SK-N-MC (cell line): Measurements from ENCODE around the gene TAS2R40.

Experiments used
- EZH2 ChIP-seq: fragments of 200-600 bp; sonication (generic); IDR thresholded peaks from one replicate; pipeline ENCODE4 v1.6.1; 2017; ENCODE audit warnings: antibody characterized with exemption
- FOXP2 ChIP-seq: optimal IDR thresholded peaks from 2 replicates; pipeline ENCODE3; 2011; ENCODE audit warnings: mild to moderate bottlenecking, moderate library complexity; ENCODE audit not compliant: insufficient read depth; ENCODE audit errors: extremely low read length, control extremely low read depth
- POLR2AphosphoS5 ChIP-seq: IDR thresholded peaks from 2 replicates; pipeline ENCODE4 v1.6.1; 2012; ENCODE audit warnings: mild to moderate bottlenecking, low read depth, low read length, borderline replicate concordance

DNA sequence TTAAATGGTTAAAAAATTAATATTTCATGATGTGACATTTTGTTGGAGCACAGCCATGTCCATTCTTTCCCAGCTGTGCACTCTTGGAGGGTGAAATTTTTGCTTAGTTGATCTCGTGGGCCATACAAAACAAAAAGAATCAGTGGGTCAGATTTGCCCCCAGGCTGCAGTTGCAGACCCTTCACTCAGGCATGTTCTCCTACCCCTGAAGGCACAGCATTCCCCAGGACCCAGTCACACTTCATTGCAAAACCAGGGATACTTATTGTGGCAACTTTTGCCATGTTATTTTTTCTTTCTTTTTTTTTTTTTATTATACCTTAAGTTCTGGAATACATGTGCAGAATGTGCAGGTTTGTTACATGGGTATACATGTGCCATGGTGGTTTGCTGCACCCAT lies 6.0 kb downstream of the TAS2R40 start:
- no peak for TF ChIP-seq EZH2
- TF ChIP-seq POLR2AphosphoS5: no peak
- TF ChIP-seq FOXP2: no peak
